ENCODE results near the gene NEK7. TPM values are rescaled to one million over a fixed set of nuclear protein-coding genes. Genes with fewer than 3 reads are reported as not detected.

NEK7 gene
- total and polyA plus RNA-seq, 2 of the 8 experiments (the other 6 are each of a cell fraction or from before 2014, with no cell fraction given), result 5.1 to 10.0 TPM

GRCh38 chr1:198108636-198109370 is 48.0 kb upstream of the NEK7 start:
- Histone ChIP-seq H3K23me2 (ENCODE audit: low read depth, low read length) (no peaks in the 10 kb centered on the region), H4K8ac (ENCODE audit: extremely low read depth, insufficient read depth, low read length) (no peak overlapping the region), H2AFZ (ENCODE audit: low read length) (no peak overlapping the region), H3K9ac (replicated peaks in 1 of 4; ENCODE audit: extremely low read depth in 1 of 4, low read depth in 3 of 4, low read length in 3 of 4) (no peak overlapping the region), H2BK15ac (ENCODE audit: low read length) (no peak overlapping the region), H3K23ac (ENCODE audit: insufficient read length) (no peak overlapping the region), H3K4me2 (ENCODE audit: insufficient read depth in 1 of 2, low read depth in 2 of 2, low read length in 2 of 2) (no peak overlapping the region), H4K20me1 (replicated peaks in 1 of 2; ENCODE audit: control insufficient read depth in 1 of 2, insufficient read depth in 2 of 2, low read length in 2 of 2) (no peaks in the 10 kb centered on the region), H3K9me3 (ENCODE audit: insufficient read depth in 2 of 2, low read depth in 1 of 2, low read length in 1 of 2) (no peaks in the 10 kb centered on the region), H3K27ac (ENCODE audit: low read depth, low read length) (no peak overlapping the region), H3K14ac (ENCODE audit: insufficient read length) (no peak overlapping the region), H3K4me1 (replicated peaks in 1 of 4; ENCODE audit: control insufficient read depth in 3 of 4, insufficient read depth in 4 of 4, low read length in 3 of 4) (no peaks in the 10 kb centered on the region), H2BK120ac (replicated peaks; ENCODE audit: low read depth, low read length) (no peak overlapping the region), H3K4me3 (ENCODE audit: extremely low read depth in 1 of 4, insufficient read depth in 2 of 4, low read depth in 3 of 4, low read length in 4 of 4) (no peak overlapping the region), H2BK12ac (ENCODE audit: low read depth, low read length) (no peak overlapping the region), H3K18ac (ENCODE audit: extremely low read depth, low read length) (no peak overlapping the region), H2BK5ac (ENCODE audit: low read depth, low read length) (no peak overlapping the region), H3K4ac (replicated peaks; ENCODE audit: insufficient read length, low read depth, low read length) (no peak overlapping the region), H3K79me2 (ENCODE audit: control insufficient read depth in 1 of 2, insufficient read depth in 2 of 2, low read length in 2 of 2) (no peaks in the 10 kb centered on the region), H4K5ac (ENCODE audit: insufficient read length, low read depth, low read length) (no peak overlapping the region), H4K91ac (replicated peaks; ENCODE audit: insufficient read length, low read length) (no peak overlapping the region), H3K27me3 (replicated peaks in 1 of 4; ENCODE audit: control insufficient read depth in 3 of 4, extremely low read depth in 1 of 4, insufficient read depth in 3 of 4, low read length in 3 of 4) (no peaks in the 10 kb centered on the region), H3K56ac (replicated peaks; ENCODE audit: insufficient read length, low read depth, low read length) (no peak overlapping the region), H3K79me1 (ENCODE audit: low read depth, low read length) (no peaks in the 10 kb centered on the region), H3K36me3 (ENCODE audit: control insufficient read depth in 2 of 4, insufficient read depth in 4 of 4, low read length in 3 of 4) (no peaks in the 10 kb centered on the region), H2BK20ac (ENCODE audit: low read length) (no peak overlapping the region), H2AK5ac (ENCODE audit: low read depth, low read length) (no peak overlapping the region)
- 86% methylated on average over 1 of the region's 1 CpG; no CpG with 5 or more reads in 1 of the 2 experiments for WGBS, 2 experiments (ENCODE audit: extremely low coverage in 1 of 2, insufficient coverage in 1 of 2, insufficient read length in 1 of 2, insufficient replicate concordance in 2 of 2, low coverage in 1 of 2, low lambda C conversion rate in 2 of 2, missing lambda C conversion rate in 1 of 2)
- POLR2A ChIA-PET (ENCODE audit: partially characterized antibody), result no interaction called here
- FAIRE-seq (no peak), DNase-seq (ENCODE audit: low read depth in 1 of 2, low spot score in 2 of 2) (no peak)
- CTCF ChIA-PET (ENCODE audit: partially characterized antibody), result interaction anchor here (0.7 kb wide), 1 partner anchor 122 kb away, joined by 3 read pairs; no protein-coding TSS in a partner anchor
- TF ChIP-seq SIRT6 (IDR thresholded peaks at IDR 0.05; ENCODE audit: low read length), result no peak
- TF ChIP-seq SP2 (IDR thresholded peaks at IDR 0.05; ENCODE audit: low read length), result no peak
- TF ChIP-seq TAF7 (optimal IDR thresholded peaks at IDR 0.05; ENCODE audit: borderline replicate concordance, low read depth, low read length), result no peak
- TF ChIP-seq SIX5 (IDR thresholded peaks at IDR 0.05; ENCODE audit: low read depth, low read length), result no peak
- TF ChIP-seq POLR2A (IDR thresholded peaks at IDR 0.05; ENCODE audit: control extremely low read depth in 1 of 2, low read depth in 2 of 2, low read length in 2 of 2), result no peak
- TF ChIP-seq MAFK (IDR thresholded peaks at IDR 0.05; ENCODE audit: low read depth, low read length), result no peak
- TF ChIP-seq POLR2AphosphoS5 (IDR thresholded peaks at IDR 0.05; ENCODE audit: low read depth, low read length), result no peak
- no peak for TF ChIP-seq SAP30 (IDR thresholded peaks at IDR 0.05; ENCODE audit: insufficient read depth, insufficient replicate concordance, low read length)
- no peak for TF ChIP-seq SP1 (IDR thresholded peaks at IDR 0.05; ENCODE audit: low read depth, low read length)
- no peak for TF ChIP-seq RAD21 (IDR thresholded peaks at IDR 0.05 in 1 of 2, conservative IDR thresholded peaks at IDR 0.05 in 1 of 2; ENCODE audit: low read depth in 2 of 2, low read length in 2 of 2)
- no peak for TF ChIP-seq YY1 (IDR thresholded peaks at IDR 0.05; ENCODE audit: low read depth, low read length)
- TF ChIP-seq KDM4A (IDR thresholded peaks at IDR 0.05; ENCODE audit: low read depth, low read length, severe bottlenecking), result no peak
- TF ChIP-seq TEAD4 (IDR thresholded peaks at IDR 0.05; ENCODE audit: low read depth, low read length), result no peak
- no peak for TF ChIP-seq RBBP5 (IDR thresholded peaks at IDR 0.05; ENCODE audit: borderline replicate concordance, low read depth, low read length)

All from H1 (cell line).